DOHH2 (cell line): ENCODE data around the gene CEACAM20.
"Not testable (repeated sequence)": the region's sequence is repeated elsewhere in the genome, so short reads cannot be mapped to it uniquely, and the experiment has no call there.

Experiments used
- H3F3A ChIP-seq: fragments of 200-600 bp; sonication (generic), shearing (Covaris generic); 2 replicates; pipeline ENCODE4 v1.6.0; 2016; ENCODE audit warnings: antibody characterized with exemption, mild to moderate bottlenecking; ENCODE audit not compliant: control insufficient read depth, insufficient read depth
- H3K27ac ChIP-seq: fragments of 200-600 bp; sonication (generic); 2 replicates; pipeline ENCODE4 v1.5.1; 2014; ENCODE audit warnings: low read depth, mild to moderate bottlenecking, low read length, moderate library complexity
- H3K27me3 ChIP-seq: fragments of 200-600 bp; sonication (generic); 2 replicates; pipeline ENCODE4 v1.6.1; 2014; ENCODE audit warnings: mild to moderate bottlenecking, low read length, mixed read lengths; ENCODE audit not compliant: control insufficient read depth
- H3K36me3 ChIP-seq: fragments of 200-600 bp; sonication (generic); 2 replicates; pipeline ENCODE4 v1.6.1; 2014; ENCODE audit warnings: mild to moderate bottlenecking, low read length, moderate library complexity, mixed read lengths; ENCODE audit not compliant: control insufficient read depth
- H3K4me1 ChIP-seq: fragments of 200-600 bp; sonication (generic); 2 replicates; pipeline ENCODE4 v1.6.1; 2014; ENCODE audit warnings: mild to moderate bottlenecking, low read length, mixed read lengths; ENCODE audit not compliant: control insufficient read depth
- H3K4me2 ChIP-seq: fragments of 200-600 bp; sonication (generic); 2 replicates; pipeline ENCODE4 v1.6.0; 2014; ENCODE audit warnings: mild to moderate bottlenecking, low read length, moderate library complexity
- H3K4me3 ChIP-seq: fragments of 200-600 bp; sonication (generic); 2 replicates; pipeline ENCODE4 v1.5.1; 2014; ENCODE audit warnings: mild to moderate bottlenecking, low read length, mixed read lengths
- H3K79me2 ChIP-seq: fragments of 200-600 bp; sonication (generic); 2 replicates; pipeline ENCODE4 v1.6.1; 2014; ENCODE audit warnings: mild to moderate bottlenecking, low read length, mixed read lengths; ENCODE audit not compliant: control insufficient read depth
- H3K9me2 ChIP-seq: fragments of 200-600 bp; sonication (generic); replicated peaks from 2 replicates; pipeline ENCODE4 v1.6.1; 2014; ENCODE audit warnings: mild to moderate bottlenecking, low read length, mixed read lengths; ENCODE audit not compliant: control insufficient read depth
- H3K9me3 ChIP-seq: fragments of 200-600 bp; sonication (generic); 2 replicates; pipeline ENCODE4 v1.6.1; 2014; ENCODE audit warnings: antibody characterized with exemption, low read length, mixed read lengths; ENCODE audit not compliant: control insufficient read depth, insufficient read depth
- H4K20me1 ChIP-seq: fragments of 200-600 bp; sonication (generic); 2 replicates; pipeline ENCODE4 v1.6.0; 2014; ENCODE audit warnings: low read depth, mild to moderate bottlenecking, antibody characterized with exemption, low read length, moderate library complexity; ENCODE audit not compliant: control insufficient read depth, insufficient read depth
- CTCF ChIP-seq: fragments of 200-600 bp; sonication (generic); IDR thresholded peaks from one replicate; pipeline ENCODE4 v1.5.1; 2014; ENCODE audit warnings: antibody characterized with exemption, mild to moderate bottlenecking, low read depth, low read length; ENCODE audit not compliant: poor library complexity, severe bottlenecking
- EZH2phosphoT487 ChIP-seq: fragments of 200-600 bp; sonication (generic); IDR thresholded peaks from 2 replicates; pipeline ENCODE4 v1.6.1; 2017; ENCODE audit warnings: borderline replicate concordance, mild to moderate bottlenecking, antibody characterized with exemption, low read length, moderate library complexity, mixed read lengths

CEACAM20 gene

GRCh38 chr19:44566984-44567383 lies 37.5 kb upstream of the CEACAM20 start:
- Histone ChIP-seq H3K9me3 (no peaks in the 10 kb centered on the region), H3K79me2 (no peaks in the 10 kb centered on the region), H3K9me2 (no peaks in the 10 kb centered on the region), H3K4me1 (no peaks in the 10 kb centered on the region), H3F3A (no peaks in the 10 kb centered on the region), H3K4me3 (no peak overlapping the region), H3K36me3 (no peaks in the 10 kb centered on the region), H3K27ac (no peak overlapping the region), H3K27me3 (no peaks in the 10 kb centered on the region), H4K20me1 (no peaks in the 10 kb centered on the region), H3K4me2 (no peak overlapping the region)
- TF ChIP-seq CTCF (no peak), EZH2phosphoT487 (no peak)

- H3K79me2 ChIP-seq, H3F3A ChIP-seq, H3K4me3 ChIP-seq, H3K9me2 ChIP-seq, H3K27ac ChIP-seq, H3K4me2 ChIP-seq, H3K9me3 ChIP-seq, H4K20me1 ChIP-seq, H3K36me3 ChIP-seq, H3K27me3 ChIP-seq, H3K4me1 ChIP-seq: not testable (repeated sequence)
These were observed 33.7 kb upstream of the CEACAM20 start for GRCh38 chr19:44563086-44563655.

GRCh38 chr19:44557933-44558332 lies 28.5 kb upstream of the CEACAM20 start:
- Histone ChIP-seq H3K79me2 (no peaks in the 10 kb centered on the region), H3K4me1 (no peaks in the 10 kb centered on the region), H3K4me2 (no peak overlapping the region), H3K27me3 (no peaks in the 10 kb centered on the region), H3F3A (no peaks in the 10 kb centered on the region), H3K27ac (no peak overlapping the region), H3K4me3 (no peak overlapping the region), H3K9me2 (no peaks in the 10 kb centered on the region), H4K20me1 (no peaks in the 10 kb centered on the region), H3K36me3 (no peaks in the 10 kb centered on the region), H3K9me3 (no peaks in the 10 kb centered on the region)
- TF ChIP-seq EZH2phosphoT487 (no peak), CTCF (no peak)

- Histone ChIP-seq H3K79me2 (no peaks in the 10 kb centered on the region), H3K9me2 (no peaks in the 10 kb centered on the region), H4K20me1 (no peaks in the 10 kb centered on the region), H3K9me3 (no peaks in the 10 kb centered on the region), H3K4me2 (no peak overlapping the region), H3K36me3 (no peaks in the 10 kb centered on the region), H3K27me3 (no peaks in the 10 kb centered on the region), H3K4me1 (no peaks in the 10 kb centered on the region), H3K4me3 (no peak overlapping the region), H3F3A (no peaks in the 10 kb centered on the region), H3K27ac (no peak overlapping the region)
- TF ChIP-seq EZH2phosphoT487: no peak
- TF ChIP-seq CTCF: no peak
These were observed 25.3 kb upstream of the CEACAM20 start for GRCh38 chr19:44554641-44555246.
